GM19328 (cell line): Measurements from ENCODE around the gene CEP41.

Experiments used
- ATAC-seq: cut with Tn5 transposase; IDR thresholded peaks from one replicate; pipeline ENCODE4 v1.9.1; 2021; ENCODE audit warnings: mild to moderate bottlenecking, moderate library complexity; ENCODE audit not compliant: unreplicated experiment

The CEP41 gene

DNA sequence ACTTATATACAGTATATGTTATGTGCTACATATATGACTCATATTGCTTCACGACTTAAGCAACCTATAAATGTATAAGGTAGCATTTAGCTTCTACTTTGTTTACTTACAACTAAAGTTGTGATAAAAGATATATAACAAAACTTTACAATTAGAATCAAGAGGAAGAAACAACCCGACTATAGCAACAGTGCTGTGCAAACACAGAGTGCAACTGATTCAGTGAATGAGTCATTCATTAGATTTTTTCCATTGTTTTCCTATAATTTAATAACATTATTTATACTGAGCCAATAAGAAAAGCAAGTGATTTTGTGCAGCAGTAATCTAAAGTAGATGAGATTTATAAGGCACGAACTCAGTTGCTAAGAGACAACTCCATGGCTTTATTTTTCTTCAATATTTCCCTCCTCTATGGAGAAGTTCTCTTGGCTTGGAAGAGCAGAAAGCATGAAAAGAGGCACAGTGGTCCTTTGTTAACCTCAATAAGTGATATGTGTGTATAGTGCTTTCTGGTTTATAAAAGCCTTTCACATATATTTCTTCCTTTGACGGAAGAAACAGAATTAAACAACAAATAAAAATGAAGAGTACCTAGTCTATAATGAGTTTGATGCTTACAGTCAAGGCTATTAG, 19.8 kb downstream of the CEP41 start:
- ATAC-seq: no peak

DNA sequence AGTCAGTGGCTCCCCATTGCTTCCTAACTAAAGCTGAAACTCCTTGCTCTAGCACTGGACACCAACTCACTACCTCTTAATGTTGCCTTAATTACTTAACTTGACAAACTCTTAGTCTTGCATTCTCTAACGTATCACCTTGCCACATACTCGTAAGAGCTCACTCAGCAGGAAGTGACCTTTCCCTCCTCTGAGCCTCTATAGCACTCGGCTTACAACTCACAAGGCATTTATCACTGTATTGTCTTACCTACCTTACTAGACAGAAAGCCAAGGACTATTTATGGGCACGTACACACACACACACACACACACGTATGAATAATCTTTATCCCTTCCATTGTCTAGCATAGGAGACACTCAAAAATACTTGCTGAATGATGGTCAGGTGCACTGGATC, 21.2 kb downstream of the CEP41 start:
- no peak for ATAC-seq

DNA sequence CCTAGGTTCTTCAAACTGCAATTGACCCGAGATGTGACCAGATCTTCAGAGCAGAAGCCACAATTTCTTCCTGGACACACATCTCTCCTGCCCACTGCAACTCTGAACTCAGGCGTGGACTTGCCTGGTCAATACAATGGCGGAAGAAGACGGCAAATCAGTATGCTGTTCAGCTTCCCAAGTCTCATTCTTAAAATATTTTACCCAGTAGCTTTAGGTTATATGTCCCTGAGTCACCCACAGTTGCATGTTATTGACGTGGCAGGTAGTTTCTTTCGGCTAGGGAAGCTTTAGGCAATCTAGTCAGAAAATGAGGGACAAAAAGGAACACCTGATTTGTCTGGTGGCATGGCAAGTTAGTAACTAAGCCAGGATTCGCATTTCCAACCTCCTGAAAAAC, 22.5 kb downstream of the CEP41 start:
- no peak for ATAC-seq

DNA sequence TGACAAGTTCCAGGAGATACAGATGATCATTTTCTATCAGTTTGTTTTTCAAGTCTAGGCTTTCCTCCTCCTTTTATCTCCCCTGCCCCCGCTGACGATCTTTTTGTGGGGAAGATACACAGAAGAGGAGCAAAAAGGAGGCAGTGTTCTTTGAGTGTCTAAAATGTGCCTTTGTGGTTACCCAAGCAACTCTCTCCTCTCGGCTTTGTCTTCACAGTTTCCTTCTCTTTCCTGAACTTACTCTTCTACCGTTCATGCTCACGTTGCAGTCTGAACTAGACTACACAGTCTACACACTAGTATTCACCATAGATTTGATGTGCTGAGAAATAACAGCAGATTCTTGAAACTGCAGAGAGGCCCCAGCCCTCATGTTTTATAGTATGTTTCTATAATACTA, 23.6 kb downstream of the CEP41 start:
- no peak for ATAC-seq

DNA sequence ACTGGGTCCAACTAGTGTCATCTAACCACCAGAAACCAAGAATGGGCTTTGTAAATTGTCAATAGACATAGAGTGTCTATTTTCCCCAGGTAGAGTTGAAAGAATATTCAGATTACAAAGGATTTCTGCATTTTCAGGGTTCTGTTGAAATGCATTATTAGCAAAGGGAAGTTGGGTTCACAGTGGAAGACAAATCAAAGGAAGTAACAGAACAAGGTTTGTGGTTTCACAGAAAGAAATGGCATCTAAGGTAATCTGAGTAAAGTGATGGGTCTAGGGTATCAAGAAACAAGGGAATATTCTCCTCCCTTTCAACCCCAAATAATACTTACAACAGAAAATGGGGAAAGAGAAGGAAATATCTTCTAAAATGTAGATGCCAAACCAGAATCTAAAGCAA, 25.8 kb downstream of the CEP41 start:
- no peak for ATAC-seq

DNA sequence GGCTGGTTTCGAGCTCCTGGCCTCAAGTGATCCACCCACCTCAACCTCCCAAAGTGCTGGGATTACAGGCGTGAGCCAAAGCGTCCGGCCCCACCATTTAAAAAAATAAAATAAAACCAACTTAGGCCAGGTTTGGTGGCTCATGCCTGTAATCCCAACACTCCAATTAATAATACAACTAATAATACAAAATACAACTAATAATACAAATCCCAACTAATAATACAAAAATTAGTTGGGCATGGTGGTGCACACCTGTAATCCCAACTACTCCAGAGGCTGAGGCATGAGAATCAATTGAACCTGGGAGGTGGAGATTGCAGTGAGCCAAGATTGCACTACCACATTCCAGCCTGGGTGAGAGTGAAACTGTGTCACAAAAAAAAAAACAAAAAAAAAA, 27.6 kb downstream of the CEP41 start:
- ATAC-seq: no peak

DNA sequence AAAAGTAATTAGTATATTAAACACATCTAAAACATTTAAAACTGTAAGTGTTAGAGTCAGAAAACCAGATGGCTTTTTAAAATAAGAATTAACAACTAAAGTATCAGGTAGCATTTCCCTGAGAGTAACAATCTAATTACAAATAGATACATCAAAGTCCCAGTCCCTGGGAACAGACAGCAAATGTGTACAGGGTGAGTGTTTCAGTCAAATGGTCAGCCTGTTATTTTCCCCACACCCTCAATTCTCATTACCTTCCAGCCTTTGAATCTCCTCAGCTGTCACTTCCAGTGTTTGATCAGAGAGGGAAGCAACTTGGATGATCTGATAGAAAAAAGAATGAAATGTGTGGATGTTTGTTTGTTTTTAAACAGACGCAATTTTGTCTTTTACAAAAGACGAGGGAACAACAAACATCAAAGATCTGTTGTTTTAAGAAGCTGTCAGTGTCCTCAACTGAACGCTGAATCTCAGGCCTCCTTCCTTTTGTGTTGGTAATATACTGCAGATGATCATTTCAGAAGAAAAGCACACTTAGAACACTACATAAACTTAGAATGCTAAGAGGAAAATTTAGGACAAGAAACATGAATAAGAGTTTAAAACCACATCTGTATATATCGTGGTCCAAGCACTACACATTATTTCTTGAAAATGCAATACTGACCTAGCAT, 29.8 kb downstream of the CEP41 start:
- no peak for ATAC-seq

DNA sequence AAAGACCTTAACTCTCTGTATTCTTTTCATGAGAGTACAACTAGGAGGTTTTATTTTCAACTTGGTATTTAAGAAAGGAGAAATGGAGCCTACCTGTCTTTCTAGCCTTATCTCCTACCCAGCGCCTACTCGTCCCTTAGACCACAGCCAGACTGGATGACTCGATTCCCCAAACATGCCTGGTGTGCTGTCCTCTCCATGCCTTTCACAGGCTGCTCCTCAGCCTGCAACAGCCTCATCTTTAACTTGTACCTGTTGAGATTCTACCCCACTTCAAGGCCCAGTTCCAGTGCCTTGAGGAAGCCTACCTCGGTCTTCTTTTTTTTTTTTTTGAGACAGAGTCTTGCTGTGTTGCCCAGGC, 31.1 kb downstream of the CEP41 start:
- ATAC-seq: no peak

DNA sequence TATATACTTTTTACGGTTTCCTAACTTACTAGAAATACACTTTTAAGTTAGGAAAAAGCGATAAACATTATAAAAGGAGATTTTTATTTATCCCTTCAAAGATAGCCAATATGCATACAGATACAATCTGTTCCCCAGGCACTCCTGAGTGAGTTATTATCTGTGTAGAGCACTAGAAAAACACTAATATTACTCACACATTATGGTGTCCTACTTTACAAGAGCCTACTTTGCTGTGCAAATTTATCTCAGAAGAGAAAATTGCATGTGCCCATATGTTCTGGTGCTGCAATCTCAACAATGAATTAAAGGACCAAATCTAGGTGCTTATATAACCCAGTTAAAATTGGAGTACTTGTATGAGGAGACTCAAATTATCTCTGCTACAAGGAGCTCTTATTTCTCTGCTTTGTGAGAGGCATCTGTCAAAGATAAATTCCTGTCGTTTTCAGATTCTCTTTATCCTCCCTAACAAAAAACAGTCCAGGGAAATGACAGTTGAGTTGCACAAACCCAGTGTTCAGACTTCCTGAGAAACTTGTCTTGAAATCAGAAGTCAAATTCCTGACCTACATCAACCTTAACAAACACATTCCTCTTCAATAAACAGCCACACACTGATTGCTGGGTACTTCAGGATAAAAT, 31.6 kb downstream of the CEP41 start:
- ATAC-seq: no peak

DNA sequence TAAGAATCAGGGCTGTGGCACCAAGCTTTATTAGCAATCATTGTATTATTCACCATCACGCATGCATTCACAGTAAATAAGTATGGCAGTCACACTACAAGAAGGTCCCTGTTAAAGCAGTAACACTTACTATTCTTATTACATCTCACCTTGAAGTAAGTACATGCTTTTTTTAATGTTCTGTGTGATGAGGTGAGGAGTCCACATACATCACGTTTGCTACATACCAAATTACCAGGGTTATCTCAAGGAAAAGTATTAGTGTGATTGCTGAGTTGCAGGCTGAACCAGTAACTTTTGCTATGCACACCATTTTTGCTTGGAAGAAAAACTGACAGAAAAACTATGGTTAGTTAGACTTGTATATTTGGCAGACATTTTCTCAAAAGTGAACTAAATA, 35.8 kb downstream of the CEP41 start:
- ATAC-seq: no peak

DNA sequence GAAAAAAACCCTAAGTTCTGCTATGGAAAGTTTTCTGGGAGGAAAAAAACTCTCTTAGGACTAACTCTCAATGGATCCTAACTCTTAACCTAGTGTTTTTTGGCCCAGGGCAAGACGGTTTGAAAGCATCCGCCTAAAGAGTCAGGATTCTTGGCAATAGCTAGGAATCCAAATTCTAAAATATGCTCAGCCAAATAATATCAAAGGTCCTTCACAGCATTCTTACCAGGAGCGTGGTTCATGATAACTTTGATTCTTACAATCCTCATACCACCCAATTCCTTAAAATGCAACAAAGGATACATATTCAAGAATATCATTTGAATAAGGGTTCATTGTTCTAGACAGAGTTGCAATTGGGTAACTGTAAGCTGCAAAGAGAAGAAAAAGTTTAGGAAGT, 39.2 kb downstream of the CEP41 start:
- no peak for ATAC-seq

DNA sequence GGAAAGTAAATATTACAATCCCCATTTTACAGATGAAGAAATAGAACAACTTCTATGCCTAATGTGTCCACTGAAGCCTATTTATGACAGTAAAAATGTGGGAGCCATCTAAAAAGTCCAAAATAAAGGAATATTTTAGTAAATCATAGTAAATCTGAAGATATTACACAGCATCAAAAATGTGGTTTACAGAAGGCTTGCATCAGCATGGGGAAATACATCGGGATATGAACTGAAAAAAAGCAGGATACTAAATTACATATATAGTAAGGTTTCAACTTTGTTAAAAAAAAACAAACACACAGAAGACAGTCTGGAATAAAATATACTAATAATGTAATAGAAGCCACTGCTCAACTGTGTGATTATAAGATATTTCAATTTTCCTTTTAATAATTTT, 39.7 kb downstream of the CEP41 start:
- no peak for ATAC-seq

DNA sequence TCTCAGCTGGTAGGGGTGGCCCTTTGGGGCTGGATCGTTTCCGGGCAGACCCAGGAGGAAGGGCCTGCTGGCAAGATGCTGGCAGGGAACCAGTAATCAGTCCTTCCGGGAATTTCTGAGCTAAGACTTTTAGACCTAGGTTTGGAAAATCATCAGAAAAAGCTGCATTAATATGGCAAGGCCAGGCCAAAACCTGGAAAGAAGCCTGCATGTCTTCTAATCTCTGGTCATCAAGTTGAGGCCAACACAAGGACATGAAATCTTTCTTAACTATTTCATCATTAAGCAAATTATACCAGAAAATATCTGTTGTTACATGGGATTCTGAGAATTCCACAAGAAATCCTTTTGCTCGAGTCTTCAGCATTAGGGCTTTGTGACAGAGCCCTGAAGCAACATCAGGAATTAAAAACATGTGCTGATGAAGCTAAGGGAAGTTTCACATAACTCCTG, 40.7 kb downstream of the CEP41 start:
- no peak for ATAC-seq

DNA sequence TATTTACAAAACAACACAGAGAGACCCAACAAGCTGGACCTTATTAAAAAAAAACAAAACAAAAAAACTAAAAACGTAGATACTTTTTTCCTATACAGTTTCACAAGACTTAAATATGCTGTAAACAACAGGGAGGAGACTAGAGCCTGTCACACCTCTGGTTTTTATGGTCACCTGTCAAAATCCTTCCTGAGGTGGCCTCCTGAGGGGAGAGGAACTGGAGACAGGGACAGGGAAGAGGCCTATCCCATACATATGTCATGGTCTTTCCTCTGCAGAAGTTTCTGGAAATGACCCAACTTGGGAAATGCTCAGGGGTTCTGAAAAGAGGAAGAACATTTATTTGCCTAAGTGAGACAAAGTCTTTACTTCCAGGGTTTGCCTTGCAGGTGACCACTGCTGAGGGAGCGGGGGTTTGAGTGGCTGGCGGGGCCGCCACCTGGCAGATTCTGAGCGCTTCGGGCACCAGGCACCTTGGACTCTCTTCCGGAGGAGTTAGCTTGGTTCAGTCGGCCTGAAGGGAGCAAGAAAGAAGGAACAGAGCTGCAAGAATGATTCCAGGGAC, 42.2 kb downstream of the CEP41 start:
- no peak for ATAC-seq

DNA sequence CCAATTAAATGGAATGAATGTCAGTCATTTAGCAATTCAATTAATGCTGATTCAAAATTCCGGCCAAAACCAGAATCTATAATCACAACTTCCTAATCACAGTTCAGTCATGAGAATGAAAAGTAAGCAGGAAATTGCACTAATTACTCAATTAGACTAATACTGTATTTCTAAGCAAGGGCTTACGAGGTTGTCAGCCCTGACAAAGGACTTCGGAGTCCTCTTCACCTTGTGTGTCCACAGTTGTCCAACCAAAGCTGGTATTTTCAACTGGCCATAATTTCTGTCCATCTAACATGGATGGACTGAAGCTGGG, 43.1 kb downstream of the CEP41 start:
- ATAC-seq: no peak

DNA sequence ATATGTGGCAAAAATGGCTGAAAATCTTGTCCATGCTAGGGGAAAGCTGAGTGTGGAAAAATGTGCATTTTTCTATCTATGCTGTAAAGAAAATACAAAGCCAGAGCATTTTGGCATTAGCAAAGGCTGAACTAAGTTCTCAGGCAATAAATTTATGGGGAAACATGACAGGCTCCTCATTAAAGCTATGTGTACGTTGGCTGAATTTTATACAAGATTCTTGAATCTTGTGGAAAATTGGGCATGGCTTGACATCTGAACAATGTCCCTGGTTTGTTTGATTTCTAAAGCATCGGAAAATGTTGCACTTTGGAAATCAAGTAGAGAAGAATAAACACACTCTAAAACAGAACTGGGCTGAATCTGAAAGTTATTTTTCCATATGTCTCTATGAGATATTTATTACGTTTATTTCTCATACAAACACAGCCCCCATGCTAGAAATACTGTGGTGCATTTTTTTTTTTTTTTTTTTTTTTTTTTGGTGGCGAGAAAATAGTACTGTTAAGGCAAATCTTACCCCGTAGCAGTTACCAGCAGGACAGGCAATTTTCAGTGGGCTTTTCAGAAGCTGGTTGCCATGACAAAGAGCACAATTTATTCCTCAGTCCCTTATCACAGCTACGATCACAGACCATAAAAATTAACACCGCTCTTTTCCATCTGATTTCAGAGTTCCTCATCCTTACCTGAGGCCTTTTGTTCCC, 43.6 kb downstream of the CEP41 start:
- ATAC-seq: no peak

DNA sequence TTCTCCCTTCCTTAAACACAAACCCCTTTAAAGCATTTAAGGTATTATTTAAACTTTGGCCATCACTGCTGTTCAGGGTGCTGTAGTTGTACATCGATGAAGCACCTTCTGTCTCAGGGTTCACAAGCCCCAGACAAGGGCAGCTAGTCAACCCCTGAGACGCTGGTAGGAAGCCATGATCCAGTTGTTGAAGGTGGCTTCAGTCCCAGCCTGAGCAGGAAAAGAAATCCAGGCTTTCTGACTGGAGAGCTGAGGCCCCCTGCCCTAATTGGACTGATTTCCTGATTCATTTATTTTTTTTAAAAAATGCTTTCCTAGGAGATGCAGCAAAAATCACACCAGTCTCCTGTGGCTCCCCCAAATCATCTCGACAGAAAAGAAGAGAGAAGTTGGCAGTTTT, 44.7 kb downstream of the CEP41 start:
- no peak for ATAC-seq

DNA sequence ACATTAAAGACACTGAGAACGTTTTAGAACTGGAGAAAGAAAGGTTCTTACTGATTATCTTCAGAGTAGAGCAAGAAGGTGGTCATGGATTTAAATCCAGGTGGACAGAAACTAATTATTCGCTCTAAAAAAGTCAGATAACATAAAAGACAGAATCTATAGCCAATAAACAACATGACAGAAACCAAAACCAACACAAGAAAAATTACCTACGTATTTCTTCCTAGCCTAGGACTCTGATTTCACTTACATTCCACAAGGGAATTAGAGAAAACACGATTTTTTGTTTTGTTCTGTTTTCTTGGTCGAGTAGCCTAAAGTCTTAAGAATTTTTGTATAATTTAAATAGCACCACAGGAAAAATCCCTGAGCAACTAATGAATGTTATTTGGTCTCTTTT, 45.4 kb downstream of the CEP41 start:
- ATAC-seq: no peak

DNA sequence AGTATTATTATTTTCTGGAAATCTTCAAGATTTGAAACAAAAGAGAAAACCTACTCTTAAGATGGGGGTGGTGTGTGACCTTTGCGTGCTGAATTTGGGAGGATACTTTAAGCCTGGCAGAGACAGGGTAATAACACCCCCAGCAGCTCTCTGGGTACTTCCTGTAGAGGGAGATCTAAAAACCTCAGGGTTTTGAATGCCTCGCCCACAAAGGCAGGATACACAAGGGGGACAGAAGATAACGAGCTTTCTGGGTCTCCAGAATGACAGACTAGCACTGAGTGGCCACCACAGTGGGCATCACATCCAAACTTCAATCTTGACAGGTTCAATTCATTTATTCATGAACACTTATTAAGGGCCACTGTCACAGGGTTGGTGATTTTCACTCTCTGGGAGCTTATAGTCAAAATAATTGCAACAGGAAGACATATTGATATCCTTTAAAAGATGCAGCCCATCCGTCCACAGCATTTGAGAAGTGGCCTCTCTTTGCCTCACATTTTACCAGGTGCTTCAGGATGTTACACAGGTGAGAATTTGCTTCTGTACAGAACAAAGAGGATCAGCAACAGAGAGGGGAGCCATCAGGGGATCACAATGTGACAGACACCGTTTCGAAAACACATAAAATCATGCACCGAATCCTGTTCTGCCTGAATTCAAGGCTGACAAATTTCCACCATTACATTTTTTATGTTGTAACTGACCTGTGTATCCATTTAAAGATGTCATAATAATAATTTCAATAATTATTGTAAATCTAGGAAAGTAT, 46.2 kb downstream of the CEP41 start:
- ATAC-seq: no peak

DNA sequence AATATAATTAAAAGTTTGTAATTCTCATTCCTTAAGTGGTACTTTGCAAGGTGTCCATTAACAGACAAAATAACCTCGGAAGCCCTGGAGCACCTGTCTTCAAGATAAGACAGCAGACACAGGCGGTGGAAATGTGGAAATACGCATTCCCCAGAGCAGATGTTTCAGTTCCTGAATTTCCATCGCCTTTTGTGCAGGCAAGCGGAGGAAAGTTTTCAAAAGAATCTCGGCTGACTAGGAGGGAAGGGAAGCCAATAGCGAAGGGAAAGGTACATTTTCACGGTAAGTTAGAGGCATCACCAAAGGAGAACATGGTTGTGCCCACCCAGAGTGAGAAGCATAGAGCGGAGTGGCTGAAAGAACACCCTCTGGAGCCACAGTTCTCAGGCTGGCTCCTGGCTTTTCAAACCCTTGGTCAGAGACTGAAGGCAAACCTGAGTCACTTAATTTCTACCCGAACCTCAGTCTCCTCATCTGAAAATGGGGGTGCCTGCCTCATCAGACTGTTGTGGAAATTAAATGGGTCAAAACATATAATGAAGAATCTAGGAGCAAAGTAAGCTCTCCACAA, 46.9 kb downstream of the CEP41 start:
- ATAC-seq: no peak

DNA sequence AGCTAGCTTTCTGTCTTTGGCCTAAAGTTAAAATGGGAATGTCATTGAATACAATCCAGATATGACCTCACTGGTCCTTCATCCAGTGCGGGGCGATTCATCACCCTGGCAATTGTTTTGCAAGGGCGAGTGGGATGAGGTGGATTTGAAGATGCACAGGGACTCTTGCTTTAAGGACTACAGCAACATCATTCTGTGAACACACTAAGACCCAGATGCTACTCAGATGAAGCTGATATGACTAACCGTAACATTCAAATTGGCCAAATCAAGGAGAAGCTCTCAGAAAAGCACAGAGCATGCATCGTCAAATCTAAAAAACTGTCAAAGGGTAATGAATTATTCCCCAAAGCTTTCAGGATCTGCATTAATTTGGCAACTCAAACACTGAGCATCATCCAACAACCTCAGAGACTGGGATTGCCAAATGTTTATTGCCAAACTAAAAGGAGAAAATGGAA, 47.7 kb downstream of the CEP41 start:
- no peak for ATAC-seq
